ENCODE data around the gene INF2. TPM values are rescaled to one million over a fixed set of nuclear protein-coding genes. Genes with fewer than 3 reads are reported as not detected.

INF2 gene
- total RNA-seq, 1 experiment from 2014 or later: 113 TPM

DNA sequence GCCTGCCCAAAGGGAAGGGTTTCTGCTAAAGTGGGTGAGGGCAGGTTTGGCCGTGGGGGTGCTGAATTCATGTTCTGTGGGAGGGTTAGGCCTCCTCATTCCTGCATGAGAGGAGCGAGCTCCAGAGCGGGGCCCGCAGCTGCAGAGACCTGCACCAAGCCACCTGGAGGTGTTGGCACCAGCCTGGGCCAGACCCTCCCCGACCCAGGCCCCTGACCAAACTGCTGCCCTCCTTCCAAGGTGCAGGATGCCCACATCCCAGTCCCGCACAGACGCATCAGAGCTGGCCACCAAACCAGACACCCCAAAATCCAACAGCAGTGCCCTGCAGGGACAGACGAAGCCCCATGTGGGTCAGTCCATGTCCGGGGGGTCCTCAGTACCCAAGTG lies 45.2 kb downstream of the INF2 start:
- no peaks in the 10 kb centered on the region for H4K20me1 ChIP-seq (ENCODE audit: insufficient read depth)
- no TSS peak for BruUV-seq (replicated peaks)
- no peaks in the 10 kb centered on the region for H3K27me3 ChIP-seq (ENCODE audit: insufficient read depth, low read depth)
- no peaks in the 10 kb centered on the region for H3K4me1 ChIP-seq (replicated peaks; ENCODE audit: insufficient read depth)
- no peaks in the 10 kb centered on the region for H3K36me3 ChIP-seq (ENCODE audit: low read depth)
- no peak for TF ChIP-seq EZH2 (IDR thresholded peaks at IDR 0.05; ENCODE audit: low read depth)
- TF ChIP-seq, protein P1, sequence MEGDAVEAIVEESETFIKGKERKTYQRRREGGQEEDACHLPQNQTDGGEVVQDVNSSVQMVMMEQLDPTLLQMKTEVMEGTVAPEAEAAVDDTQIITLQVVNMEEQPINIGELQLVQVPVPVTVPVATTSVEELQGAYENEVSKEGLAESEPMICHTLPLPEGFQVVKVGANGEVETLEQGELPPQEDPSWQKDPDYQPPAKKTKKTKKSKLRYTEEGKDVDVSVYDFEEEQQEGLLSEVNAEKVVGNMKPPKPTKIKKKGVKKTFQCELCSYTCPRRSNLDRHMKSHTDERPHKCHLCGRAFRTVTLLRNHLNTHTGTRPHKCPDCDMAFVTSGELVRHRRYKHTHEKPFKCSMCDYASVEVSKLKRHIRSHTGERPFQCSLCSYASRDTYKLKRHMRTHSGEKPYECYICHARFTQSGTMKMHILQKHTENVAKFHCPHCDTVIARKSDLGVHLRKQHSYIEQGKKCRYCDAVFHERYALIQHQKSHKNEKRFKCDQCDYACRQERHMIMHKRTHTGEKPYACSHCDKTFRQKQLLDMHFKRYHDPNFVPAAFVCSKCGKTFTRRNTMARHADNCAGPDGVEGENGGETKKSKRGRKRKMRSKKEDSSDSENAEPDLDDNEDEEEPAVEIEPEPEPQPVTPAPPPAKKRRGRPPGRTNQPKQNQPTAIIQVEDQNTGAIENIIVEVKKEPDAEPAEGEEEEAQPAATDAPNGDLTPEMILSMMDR (conservative IDR thresholded peaks at IDR 0.05): no peak
- no peaks in the 10 kb centered on the region for H3K79me2 ChIP-seq (ENCODE audit: low read depth)
- no peaks in the 10 kb centered on the region for H3K9me2 ChIP-seq (ENCODE audit: insufficient read depth)
- no peaks in the 10 kb centered on the region for H3F3A ChIP-seq (ENCODE audit: insufficient read depth, low read depth)
- POLR2A ChIA-PET (ENCODE audit: unreplicated experiment): no interaction called here
- no peak overlapping the region for H3K27ac ChIP-seq
- no peaks in the 10 kb centered on the region for H3K9me3 ChIP-seq (ENCODE audit: insufficient read depth, low read depth)
- H2AFZ ChIP-seq: no peak overlapping the region
- CTCF ChIA-PET: no interaction called here
- intact Hi-C loops (cut with micrococcal nuclease; ENCODE audit: unreplicated experiment): no loop called here
- no peak for DNase-seq
- H3K4me3 ChIP-seq: no peak overlapping the region
- no peak overlapping the region for H3K4me2 ChIP-seq

GRCh38 chr14:104734991-104735779 lies 45.8 kb downstream of the INF2 start:
- H3K79me2 ChIP-seq (ENCODE audit: low read depth): no peaks in the 10 kb centered on the region
- no peaks in the 10 kb centered on the region for H3F3A ChIP-seq (ENCODE audit: insufficient read depth, low read depth)
- H3K4me1 ChIP-seq (replicated peaks; ENCODE audit: insufficient read depth): no peaks in the 10 kb centered on the region
- POLR2A ChIA-PET (ENCODE audit: unreplicated experiment): no interaction called here
- CTCF ChIA-PET: no interaction called here
- no peak overlapping the region for H3K4me2 ChIP-seq
- no peak overlapping the region for H3K4me3 ChIP-seq
- H3K36me3 ChIP-seq (ENCODE audit: low read depth): no peaks in the 10 kb centered on the region
- BruUV-seq (replicated peaks): no TSS peak
- no peaks in the 10 kb centered on the region for H3K9me2 ChIP-seq (ENCODE audit: insufficient read depth)
- DNase-seq: no peak
- H2AFZ ChIP-seq: no peak overlapping the region
- H3K27me3 ChIP-seq (ENCODE audit: insufficient read depth, low read depth): no peaks in the 10 kb centered on the region
- no peak for TF ChIP-seq EZH2 (IDR thresholded peaks at IDR 0.05; ENCODE audit: low read depth)
- TF ChIP-seq, protein P1 (conservative IDR thresholded peaks at IDR 0.05): no peak
- intact Hi-C loops (cut with micrococcal nuclease; ENCODE audit: unreplicated experiment): no loop called here
- no peaks in the 10 kb centered on the region for H4K20me1 ChIP-seq (ENCODE audit: insufficient read depth)
- H3K9me3 ChIP-seq (ENCODE audit: insufficient read depth, low read depth): no peaks in the 10 kb centered on the region
- no peak overlapping the region for H3K27ac ChIP-seq

DNA sequence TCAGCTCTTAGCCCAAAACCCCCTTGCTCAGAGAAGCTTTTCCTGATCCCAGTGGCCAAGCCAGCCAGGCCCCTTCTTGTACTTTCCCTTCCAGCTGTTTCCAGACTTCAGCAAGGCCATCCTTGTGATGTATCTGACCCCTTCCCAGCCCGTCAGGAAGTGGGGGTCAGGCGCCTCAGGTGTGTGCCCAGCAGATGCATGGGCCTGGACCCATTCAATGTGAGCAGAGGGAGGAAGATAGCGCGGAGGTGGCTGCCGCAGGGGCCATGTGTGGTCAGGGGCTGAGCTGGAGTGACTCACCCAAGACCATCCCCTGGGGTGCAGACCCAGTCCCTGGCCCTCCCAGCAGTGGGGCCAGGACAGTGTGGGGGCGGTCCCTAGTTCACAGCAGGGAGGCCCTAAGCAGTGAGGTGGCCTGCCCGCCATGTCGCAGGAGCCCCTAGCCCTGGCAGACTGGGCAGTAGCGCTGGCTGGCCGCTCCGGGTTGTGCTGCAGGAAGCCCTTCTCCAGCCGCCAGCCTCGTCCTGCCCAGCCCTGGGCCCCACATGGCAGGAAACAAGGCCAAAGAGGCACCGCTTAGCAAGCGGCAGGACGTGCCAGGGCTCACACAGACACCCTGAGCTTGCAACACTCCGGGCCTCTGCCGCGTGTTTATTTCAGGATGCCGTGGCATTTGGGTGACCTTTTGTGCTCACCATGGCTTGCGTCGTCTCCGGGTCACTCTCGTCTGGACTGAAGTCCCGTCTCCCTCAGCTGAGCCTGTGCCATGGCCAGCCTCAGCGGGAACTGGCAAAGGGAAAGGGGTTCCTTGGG lies 46.6 kb downstream of the INF2 start:
- POLR2A ChIA-PET (ENCODE audit: unreplicated experiment): no interaction called here

More for the DNA sequence above, 46.6 kb downstream of the INF2 start:
- H3K27ac ChIP-seq: no peak overlapping the region
- H3K36me3 ChIP-seq (ENCODE audit: low read depth): no peaks in the 10 kb centered on the region
- no peaks in the 10 kb centered on the region for H3K9me2 ChIP-seq (ENCODE audit: insufficient read depth)
- H2AFZ ChIP-seq: no peak overlapping the region
- no TSS peak for BruUV-seq (replicated peaks)
- TF ChIP-seq, protein P1 (conservative IDR thresholded peaks at IDR 0.05): no peak
- no peak for TF ChIP-seq EZH2 (IDR thresholded peaks at IDR 0.05; ENCODE audit: low read depth)
- no peaks in the 10 kb centered on the region for H3F3A ChIP-seq (ENCODE audit: insufficient read depth, low read depth)
- intact Hi-C loops (cut with micrococcal nuclease; ENCODE audit: unreplicated experiment): no loop called here
- no peaks in the 10 kb centered on the region for H4K20me1 ChIP-seq (ENCODE audit: insufficient read depth)
- H3K4me1 ChIP-seq (replicated peaks; ENCODE audit: insufficient read depth): no peaks in the 10 kb centered on the region
- H3K9me3 ChIP-seq (ENCODE audit: insufficient read depth, low read depth): no peaks in the 10 kb centered on the region
- no peak overlapping the region for H3K4me2 ChIP-seq
- no peaks in the 10 kb centered on the region for H3K27me3 ChIP-seq (ENCODE audit: insufficient read depth, low read depth)
- H3K79me2 ChIP-seq (ENCODE audit: low read depth): no peaks in the 10 kb centered on the region
- CTCF ChIA-PET: no interaction called here
- no peak overlapping the region for H3K4me3 ChIP-seq
- no peak for DNase-seq

All from PC-9 (cell line).